Lung (tissue), 12 donors: ENCODE measurements around the gene NAT14. TPM values are rescaled to one million over a fixed set of nuclear protein-coding genes. Genes with fewer than 3 reads are reported as not detected.

ENCODE experiments used
- ATAC-seq: fragments of 200-7000 bp; cut with Tn5 transposase; one replicate; pipeline ENCODE4 v1.9.1; 2020; ENCODE audit warnings: moderate number of reproducible peaks; ENCODE audit not compliant: insufficient read depth, low FRiP score
- DNase-seq, 3 donors: peaks; one replicate each; pipeline ENCODE4 v3.0.0-alpha.2; 2013 to 2017
- H3K27ac ChIP-seq, 2 donors: one replicate each; pipeline ENCODE4 v1.5.1; 2013; ENCODE audit warnings: mild to moderate bottlenecking in 2 of 2, moderate library complexity in 2 of 2, control low read depth in 1 of 2, inconsistent platforms in 1 of 2, low read depth in 1 of 2, low read length in 1 of 2
- H3K27me3 ChIP-seq, 3 donors: one replicate each; pipeline ENCODE4 v1.5.1; 2013; ENCODE audit warnings: low read length in 2 of 3; ENCODE audit not compliant: control insufficient read depth in 3 of 3, insufficient read depth in 3 of 3
- H3K36me3 ChIP-seq, 4 donors: one replicate each; pipeline ENCODE4 v1.5.1; 2013; ENCODE audit warnings: low read length in 4 of 4, mild to moderate bottlenecking in 1 of 4, moderate library complexity in 1 of 4; ENCODE audit not compliant: control insufficient read depth in 4 of 4, insufficient read depth in 4 of 4
- H3K4me1 ChIP-seq, 5 donors: one replicate each; pipeline ENCODE4 v1.5.1; 2013; ENCODE audit warnings: low read length in 5 of 5, mild to moderate bottlenecking in 2 of 5, moderate library complexity in 1 of 5; ENCODE audit not compliant: control insufficient read depth in 5 of 5, insufficient read depth in 5 of 5
- H3K4me3 ChIP-seq: one replicate; pipeline ENCODE4 v1.5.1; 2013; ENCODE audit warnings: mild to moderate bottlenecking, control low read depth, moderate library complexity
- H3K9ac ChIP-seq, 2 donors: one replicate each; pipeline ENCODE4 v1.5.1; 2013; ENCODE audit warnings: low read length in 2 of 2, control low read depth in 1 of 2; ENCODE audit not compliant: insufficient read depth in 1 of 2
- H3K9me3 ChIP-seq, 4 donors: one replicate each; pipeline ENCODE4 v1.5.1; 2013; ENCODE audit warnings: low read length in 3 of 4, mild to moderate bottlenecking in 1 of 4, moderate library complexity in 1 of 4; ENCODE audit not compliant: control insufficient read depth in 4 of 4, insufficient read depth in 3 of 4
- CTCF ChIP-seq: IDR thresholded peaks from 2 replicates; pipeline ENCODE4 v1.5.1; 2012; ENCODE audit warnings: mild to moderate bottlenecking; ENCODE audit errors: control extremely low read depth, extremely low read depth
- WGBS, 2 donors: extraction: QIAGEN DNeasy Blood & Tissue Kit; methylation state at CpG; one replicate each; pipeline ENCODE4 v1.1.7; 2013; 5-methylcytosine and 5-hydroxymethylcytosine counted together
- polyA plus RNA-seq, 2 donors: library from polyadenylated mRNA; stranded (reverse); fragments of 200-250 nt; gene quantifications; one replicate each; pipeline ENCODE4 v1.2.1, GENCODE V29; 2013
- total RNA-seq, 2 donors: library from RNA; depleted of rRNA in 1 of 2; stranded (reverse); fragments of >200 nt in 1 of 2; gene quantifications; one replicate each; pipeline ENCODE4 v1.2.1, GENCODE V29; 2014 to 2021
- donor health status: control.
- donor health status: control.
- donor health status: Bipolar disorder and iron deficiency.
- donor health status: healthy.
- donor health status: DM: yes; HTN: yes; CAD: no.

The NAT14 gene
- total and polyA plus RNA-seq, 4 donors, result 17.7 to 46.2 (median 33.2) TPM

GRCh38 chr19:55478364-55478763 is 6.6 kb upstream of the NAT14 start:
- H3K9me3 ChIP-seq, result no peaks in the 10 kb centered on the region
- no peaks in the 10 kb centered on the region for H3K27me3 ChIP-seq
- no peak overlapping the region for H3K4me3 ChIP-seq
- peaks cover 0 to 21% (median 1%) of the 10 kb centered on the region in 4 donors for H3K36me3 ChIP-seq
- H3K4me1 ChIP-seq, result peaks cover 0 to 14% (median 4%) of the 10 kb centered on the region in 5 donors
- H3K9ac ChIP-seq, result no peak overlapping the region
- ATAC-seq (no peak), DNase-seq (no peak)
- H3K27ac ChIP-seq, result no peak overlapping the region
- WGBS, 2 donors, result 89 to 92% methylated on average over 12 of the region's 12 CpGs
- TF ChIP-seq CTCF, result no peak

DNA sequence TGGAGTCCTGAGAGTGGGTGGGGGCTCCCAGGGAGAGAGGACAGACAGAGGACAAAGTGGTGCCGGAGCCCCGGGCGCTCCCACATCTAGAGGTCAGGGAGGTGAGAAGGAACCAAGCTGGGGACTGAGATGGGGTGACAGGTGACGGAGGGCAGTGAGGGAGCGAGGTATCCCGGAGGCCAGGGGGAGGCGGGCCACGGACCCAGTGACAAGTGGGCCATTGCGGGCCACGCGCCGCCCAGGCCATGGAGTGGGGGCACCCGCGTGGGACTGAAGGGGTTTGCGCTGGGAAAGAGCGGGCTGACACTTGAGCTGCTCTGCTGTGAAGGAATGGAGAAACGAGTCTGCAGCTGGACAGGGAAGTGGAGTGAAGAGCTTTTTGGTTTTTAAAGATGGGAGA is 5.9 kb upstream of the NAT14 start:
- no peak overlapping the region for H3K9ac ChIP-seq
- H3K36me3 ChIP-seq, result peaks cover 0 to 26% (median 1%) of the 10 kb centered on the region in 4 donors
- H3K27ac ChIP-seq, result no peak overlapping the region
- no peak for DNase-seq
- 84 to 89% methylated on average over 17 of the region's 17 CpGs for WGBS, 2 donors
- H3K9me3 ChIP-seq, result no peaks in the 10 kb centered on the region
- H3K27me3 ChIP-seq, result no peaks in the 10 kb centered on the region
- peaks cover 0 to 14% (median 4%) of the 10 kb centered on the region in 5 donors for H3K4me1 ChIP-seq
- TF ChIP-seq CTCF, result no peak
- ATAC-seq, result no peak
- no peak overlapping the region for H3K4me3 ChIP-seq

- Histone ChIP-seq H3K4me3 (no peak overlapping the region), H3K4me1 (peaks cover 0 to 20% (median 6%) of the 10 kb centered on the region in 5 donors), H3K27ac (no peak overlapping the region), H3K9me3 (no peaks in the 10 kb centered on the region), H3K36me3 (peaks cover 0 to 26% (median 1%) of the 10 kb centered on the region in 4 donors), H3K27me3 (no peaks in the 10 kb centered on the region), H3K9ac (no peak overlapping the region)
- no peak for TF ChIP-seq CTCF
- no peak for ATAC-seq
- 66 to 84% methylated on average over 15 of the region's 15 CpGs for WGBS, 2 donors
- DNase-seq, result no peak
These were observed 5.3 kb upstream of the NAT14 start for GRCh38 chr19:55479451-55480230.
